Measurements from ENCODE around the gene SP2.

The SP2 gene

DNA sequence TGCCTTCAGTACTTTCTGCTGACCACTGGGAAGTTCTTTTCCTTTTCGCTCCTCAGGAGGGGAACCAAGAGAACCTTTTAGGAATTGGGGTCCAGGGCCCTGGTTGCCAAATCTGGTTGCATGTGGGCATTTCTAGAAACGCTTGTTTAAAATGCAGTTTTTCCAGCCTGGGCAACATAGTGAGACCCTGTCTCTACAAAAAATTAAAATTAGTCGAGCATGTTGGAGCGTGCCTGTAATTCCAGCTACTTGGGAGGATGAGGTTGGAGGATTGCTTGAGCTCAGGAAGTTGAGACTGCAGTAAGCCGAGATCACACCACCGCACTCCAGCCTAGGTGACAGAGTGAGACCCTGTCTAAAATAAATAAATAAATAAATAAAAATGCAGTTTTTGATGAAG lies 46.5 kb downstream of the SP2 start:
- in situ Hi-C loops (cut with HindIII; ENCODE audit: low pct_unique_long_range_greater_than_20kb, low sequenced_read_pairs) = no loop called here
- no peak for TF ChIP-seq JUND (IDR thresholded peaks at IDR 0.05; ENCODE audit: low read depth)

DNA sequence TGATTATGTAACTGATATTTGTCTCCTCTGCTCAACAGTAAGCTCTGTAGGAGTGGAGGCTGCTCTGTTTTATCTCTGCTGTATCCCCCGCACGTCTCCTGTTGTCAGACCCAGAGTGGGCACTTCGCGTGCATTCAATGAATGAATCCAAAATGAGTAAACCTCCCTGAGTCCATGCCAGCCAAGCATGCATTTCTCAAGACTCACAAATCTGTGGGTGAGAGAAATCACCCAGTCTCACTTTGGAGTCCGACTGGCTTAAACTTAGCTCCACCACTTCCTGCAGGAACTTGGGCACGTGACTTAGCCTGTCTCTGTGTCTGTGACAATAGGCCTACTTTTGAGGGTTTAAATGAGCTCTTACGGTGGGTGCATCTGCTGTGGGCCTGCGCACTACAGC lies 49.0 kb downstream of the SP2 start:
- in situ Hi-C loops (cut with HindIII; ENCODE audit: low pct_unique_long_range_greater_than_20kb, low sequenced_read_pairs) = no loop called here
- TF ChIP-seq JUND (IDR thresholded peaks at IDR 0.05; ENCODE audit: low read depth) = no peak
- no peak for DNase-seq (ENCODE audit: low read depth in 1 of 2, low spot score in 1 of 2)

More for the DNA sequence above, 46.5 kb downstream of the SP2 start:
- DNase-seq (ENCODE audit: low read depth in 1 of 2, low spot score in 1 of 2) = no peak

DNA sequence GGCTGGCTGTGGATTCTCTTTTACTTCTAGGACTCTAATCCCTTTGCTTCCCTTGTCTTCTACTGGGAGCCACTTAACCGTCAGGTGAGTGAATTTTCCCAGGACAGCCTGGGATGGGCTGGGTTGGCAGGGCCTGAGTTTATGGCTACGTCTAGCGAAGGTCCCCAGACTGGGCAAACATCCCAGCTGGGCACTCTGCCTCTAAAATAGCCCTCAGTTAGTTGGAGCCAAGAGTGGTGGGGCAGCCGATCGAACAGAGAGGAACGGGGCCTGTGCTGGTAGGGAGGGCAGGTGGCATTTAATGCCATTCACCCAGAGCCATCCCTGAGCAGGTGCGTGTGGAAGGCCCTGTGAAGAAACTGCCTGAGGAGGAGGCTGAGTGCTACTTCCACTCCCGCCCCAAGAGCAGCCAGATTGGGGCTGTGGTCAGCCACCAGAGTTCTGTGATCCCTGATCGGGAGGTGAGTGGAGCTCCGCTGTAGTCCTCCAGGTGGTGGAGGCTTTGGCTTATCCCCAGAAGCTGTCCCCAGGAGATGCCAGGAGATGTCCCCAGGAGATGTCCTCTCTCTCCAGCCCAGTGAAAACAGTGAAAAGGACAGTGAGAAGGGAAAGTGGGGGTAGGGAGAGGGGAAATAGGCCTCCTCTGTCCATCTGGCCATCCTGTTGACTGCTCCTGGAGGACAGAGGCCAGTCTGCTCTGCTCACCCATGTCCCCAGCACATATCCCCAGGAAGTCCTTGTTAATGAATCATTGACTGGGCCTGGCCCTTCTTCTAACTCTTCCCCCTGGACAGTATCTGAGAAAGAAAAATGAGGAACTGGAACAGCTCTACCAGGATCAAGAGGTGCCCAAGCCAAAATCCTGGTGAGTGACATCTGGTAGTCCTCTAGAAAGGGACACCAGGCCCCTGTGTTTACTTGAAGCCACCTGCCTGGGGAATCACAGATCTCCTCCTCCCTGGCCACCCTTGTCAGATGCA lies 49.8 kb downstream of the SP2 start:
- no peak for TF ChIP-seq JUND (IDR thresholded peaks at IDR 0.05; ENCODE audit: low read depth)
- in situ Hi-C loops (cut with HindIII; ENCODE audit: low pct_unique_long_range_greater_than_20kb, low sequenced_read_pairs) = no loop called here
- no peak for DNase-seq (ENCODE audit: low read depth in 1 of 2, low spot score in 1 of 2)

DNA sequence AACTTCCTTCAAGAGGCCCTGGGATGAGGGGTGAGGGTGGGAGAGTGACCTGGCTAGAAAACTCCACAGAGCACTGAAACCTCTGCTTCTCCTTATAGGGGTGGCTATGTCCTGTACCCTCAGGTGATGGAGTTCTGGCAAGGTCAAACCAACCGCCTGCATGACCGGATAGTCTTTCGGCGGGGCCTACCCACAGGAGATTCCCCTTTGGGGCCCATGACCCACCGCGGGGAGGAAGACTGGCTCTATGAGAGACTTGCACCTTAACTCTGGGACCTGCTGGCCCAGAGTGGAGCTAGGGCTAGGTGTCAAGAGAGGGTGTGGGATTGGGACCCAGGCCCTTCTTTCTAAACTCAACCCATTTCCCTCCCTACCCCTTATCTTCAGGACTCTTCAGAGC lies 50.5 kb downstream of the SP2 start:
- TF ChIP-seq JUND (IDR thresholded peaks at IDR 0.05; ENCODE audit: low read depth) = no peak
- no peak for DNase-seq (ENCODE audit: low read depth in 1 of 2, low spot score in 1 of 2)
- in situ Hi-C loops (cut with HindIII; ENCODE audit: low pct_unique_long_range_greater_than_20kb, low sequenced_read_pairs) = no loop called here

DNA sequence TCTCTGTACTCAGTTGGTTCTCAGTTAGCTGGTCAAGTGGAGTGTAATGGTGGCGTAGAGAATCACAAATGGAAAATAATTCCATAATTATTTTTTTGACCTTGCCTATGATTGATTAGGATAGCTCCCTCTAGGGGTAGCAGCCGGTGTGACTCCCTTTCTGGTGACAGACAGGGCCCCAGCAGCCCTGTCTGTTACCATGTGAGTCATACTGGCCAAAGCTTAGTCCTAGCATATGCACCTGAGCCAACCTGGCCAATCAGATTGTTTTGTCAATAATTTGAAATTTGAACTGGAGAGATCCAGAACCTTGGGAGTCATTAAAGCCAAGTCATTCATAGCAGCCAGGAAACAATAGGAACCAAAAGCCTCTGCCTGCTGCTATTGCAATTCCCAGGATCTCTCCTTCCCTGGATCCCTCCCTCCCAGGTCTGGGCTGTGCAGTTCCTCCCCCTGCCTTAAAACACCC lies 50.9 kb downstream of the SP2 start:
- DNase-seq (ENCODE audit: low read depth in 1 of 2, low spot score in 1 of 2) = peak; percentile 97 to 98
- TF ChIP-seq JUND (IDR thresholded peaks at IDR 0.05; ENCODE audit: low read depth) = peak; percentile 27; the same call in 1 of the 2 replicates
- in situ Hi-C loops (cut with HindIII; ENCODE audit: low pct_unique_long_range_greater_than_20kb, low sequenced_read_pairs) = no loop called here

DNA sequence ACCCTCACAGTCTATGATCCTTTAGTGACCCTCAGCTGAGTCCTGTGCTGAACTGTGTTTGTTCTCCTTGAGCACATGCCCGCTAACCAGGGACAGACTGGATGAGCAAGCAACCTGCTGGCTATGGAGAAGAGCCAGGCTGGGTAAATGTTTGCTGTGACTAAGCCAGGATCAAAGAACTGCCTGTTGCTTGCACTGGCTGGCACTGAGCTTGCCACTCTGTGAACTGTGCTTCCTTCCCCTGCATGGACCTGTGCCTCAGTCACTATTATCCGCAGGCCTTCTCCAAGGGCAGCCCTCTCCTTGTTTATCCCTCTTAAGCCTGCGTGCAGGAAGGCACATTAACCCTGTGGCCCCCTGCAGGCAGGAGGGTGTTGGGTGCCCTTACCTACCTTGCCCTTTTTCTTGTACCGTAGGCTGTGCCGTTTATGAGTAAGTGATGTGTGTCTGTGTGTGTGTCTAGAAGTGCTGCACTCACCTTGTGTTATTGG lies 52.7 kb downstream of the SP2 start:
- in situ Hi-C loops (cut with HindIII; ENCODE audit: low pct_unique_long_range_greater_than_20kb, low sequenced_read_pairs) = no loop called here
- no peak for TF ChIP-seq JUND (IDR thresholded peaks at IDR 0.05; ENCODE audit: low read depth)
- DNase-seq (ENCODE audit: low read depth in 1 of 2, low spot score in 1 of 2) = peak in 1 of 2 experiments; percentile 95

DNA sequence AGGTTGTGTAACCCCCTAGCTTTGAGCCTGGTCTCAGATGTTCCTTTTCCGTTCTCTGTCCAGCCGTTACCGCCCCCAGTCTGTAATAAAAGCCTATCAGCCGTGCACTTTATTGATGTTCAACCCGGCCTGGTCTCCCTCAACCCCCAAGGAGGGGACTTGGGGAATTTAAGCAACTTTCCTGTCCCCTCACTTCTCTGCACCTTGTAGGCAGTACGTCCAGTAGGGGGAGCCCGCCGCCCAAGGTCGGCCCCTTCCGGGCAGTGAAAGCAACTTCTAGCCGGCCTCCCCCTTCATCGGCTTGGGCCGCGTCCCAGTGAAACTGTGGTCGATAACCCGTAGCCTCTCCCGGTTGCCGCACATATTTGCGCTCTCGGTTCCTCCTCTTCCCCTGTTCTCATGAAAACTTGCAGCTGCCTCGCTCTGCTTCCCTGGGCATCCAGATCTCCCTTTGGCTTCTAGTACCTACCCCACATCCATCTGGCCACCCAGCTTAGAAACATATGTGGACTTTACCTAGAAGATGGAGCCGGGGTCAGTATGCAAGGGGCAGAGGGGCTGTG lies 53.2 kb downstream of the SP2 start:
- in situ Hi-C loops (cut with HindIII; ENCODE audit: low pct_unique_long_range_greater_than_20kb, low sequenced_read_pairs) = no loop called here
- no peak for TF ChIP-seq JUND (IDR thresholded peaks at IDR 0.05; ENCODE audit: low read depth)
- DNase-seq (ENCODE audit: low read depth in 1 of 2, low spot score in 1 of 2) = peak; percentile 46 to 87

DNA sequence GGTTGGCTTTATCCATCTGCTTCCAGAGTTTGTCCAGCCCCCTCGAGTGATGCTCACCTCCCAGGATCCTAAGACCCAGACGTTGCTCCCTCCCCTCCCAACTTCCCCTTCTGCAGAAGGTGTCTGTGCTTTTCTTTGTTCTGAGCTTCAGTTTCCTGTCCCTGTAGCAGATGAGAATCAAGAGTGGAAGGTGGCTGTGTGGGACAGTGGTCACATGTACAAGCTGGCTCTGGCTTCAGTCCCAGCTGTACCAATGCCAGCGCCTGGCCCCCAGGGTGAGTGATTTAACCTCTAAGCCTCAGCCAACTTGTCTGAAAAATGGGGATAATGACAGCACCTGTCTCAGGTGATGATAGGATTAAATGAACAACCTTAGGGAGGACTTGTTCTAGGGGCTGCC lies 53.9 kb downstream of the SP2 start:
- DNase-seq (ENCODE audit: low read depth in 1 of 2, low spot score in 1 of 2) = peak in 1 of 2 experiments; percentile 42
- TF ChIP-seq JUND (IDR thresholded peaks at IDR 0.05; ENCODE audit: low read depth) = no peak
- in situ Hi-C loops (cut with HindIII; ENCODE audit: low pct_unique_long_range_greater_than_20kb, low sequenced_read_pairs) = no loop called here

DNA sequence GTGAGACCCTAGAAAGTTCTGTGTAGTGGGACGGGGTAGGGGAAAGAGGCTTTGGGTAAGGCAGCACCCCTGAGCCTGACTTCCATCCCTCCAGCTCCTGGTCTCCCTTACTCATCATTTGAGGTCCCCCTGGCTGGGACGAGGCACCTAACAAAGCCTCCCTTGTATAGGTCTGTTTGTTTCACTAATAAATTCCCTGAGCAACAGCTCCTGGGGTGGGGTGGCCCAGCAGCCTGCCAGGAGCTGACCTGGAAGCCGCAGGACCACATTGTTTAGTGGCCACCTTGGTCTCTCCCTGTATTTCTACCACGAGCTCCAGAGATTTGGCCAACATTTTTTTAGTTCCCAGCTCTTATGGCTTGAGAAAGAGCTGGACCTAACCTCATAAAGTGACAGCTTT lies 54.4 kb downstream of the SP2 start:
- TF ChIP-seq JUND (IDR thresholded peaks at IDR 0.05; ENCODE audit: low read depth) = no peak
- no peak for DNase-seq (ENCODE audit: low read depth in 1 of 2, low spot score in 1 of 2)
- in situ Hi-C loops (cut with HindIII; ENCODE audit: low pct_unique_long_range_greater_than_20kb, low sequenced_read_pairs) = no loop called here

DNA sequence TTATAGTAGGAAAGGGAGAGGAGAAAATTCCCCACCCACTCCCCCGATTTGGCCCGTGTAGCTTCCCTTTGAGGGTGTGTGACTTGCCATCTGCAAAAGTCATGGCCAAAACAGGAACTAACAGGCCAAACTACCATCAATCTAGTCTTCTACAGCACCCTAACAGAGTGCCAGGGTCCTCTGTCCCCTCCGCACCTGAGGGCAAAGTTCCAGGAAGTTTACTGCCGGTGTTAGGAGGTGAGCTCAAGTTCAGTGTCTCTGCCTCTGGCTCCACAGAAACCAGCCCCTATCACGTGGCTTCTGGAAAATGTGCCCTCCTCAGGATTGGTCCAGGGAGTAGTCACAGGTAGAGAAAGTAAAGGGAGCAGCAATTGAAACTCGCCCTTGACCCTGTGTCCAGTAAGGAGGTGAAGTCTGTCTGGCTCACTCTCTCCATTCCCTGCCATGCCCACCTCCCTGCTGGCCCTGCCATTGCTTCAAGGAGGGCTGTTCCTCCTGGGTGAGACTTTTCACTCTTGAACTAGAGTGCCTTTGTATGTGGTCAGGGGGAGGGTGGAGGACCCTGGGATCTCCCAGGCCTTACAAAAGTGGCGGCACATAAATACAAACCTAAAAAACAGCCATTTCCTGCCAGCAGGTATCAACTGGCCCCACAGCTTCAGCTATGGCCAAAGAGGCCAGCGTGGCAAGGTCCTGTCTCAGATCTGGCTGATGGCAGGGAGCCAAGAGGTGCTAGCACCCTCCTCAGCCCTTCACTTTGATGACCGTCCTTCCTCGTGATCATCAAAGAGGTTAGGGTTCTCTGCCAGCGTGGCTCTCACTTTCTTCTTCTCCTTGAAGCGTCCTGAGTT lies 56.4 kb downstream of the SP2 start:
- in situ Hi-C loops (cut with HindIII; ENCODE audit: low pct_unique_long_range_greater_than_20kb, low sequenced_read_pairs) = no loop called here
- no peak for TF ChIP-seq JUND (IDR thresholded peaks at IDR 0.05; ENCODE audit: low read depth)
- DNase-seq (ENCODE audit: low read depth in 1 of 2, low spot score in 1 of 2) = peak in 1 of 2 experiments; percentile 75

DNA sequence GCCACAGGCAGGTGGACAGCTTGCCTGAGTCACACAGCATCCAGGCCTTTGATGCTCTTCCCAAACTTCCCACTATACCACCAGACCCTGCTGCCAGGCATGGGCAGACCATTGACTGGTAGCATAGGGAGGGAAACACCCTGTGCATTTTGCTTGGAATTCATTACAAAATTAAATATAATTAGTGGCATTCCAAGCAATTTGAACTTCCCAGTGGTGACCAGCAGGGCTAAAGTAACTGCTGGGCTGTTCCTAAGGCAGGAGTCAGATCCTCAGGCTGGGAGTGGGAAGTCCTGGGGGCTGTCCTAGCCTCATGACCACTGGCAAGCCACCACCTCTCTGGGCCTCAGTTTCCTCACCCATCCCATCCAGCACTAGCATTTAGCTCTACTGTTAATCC lies 57.9 kb downstream of the SP2 start:
- TF ChIP-seq JUND (IDR thresholded peaks at IDR 0.05; ENCODE audit: low read depth) = no peak
- DNase-seq (ENCODE audit: low read depth in 1 of 2, low spot score in 1 of 2) = no peak
- in situ Hi-C loops (cut with HindIII; ENCODE audit: low pct_unique_long_range_greater_than_20kb, low sequenced_read_pairs) = no loop called here

Data from T47D (cell line).